CD4-positive, CD25-positive, alpha-beta regulatory T cell (primary cell): ENCODE measurements around the gene MAPK9. TPM values are rescaled to one million over a fixed set of nuclear protein-coding genes. Genes with fewer than 3 reads are reported as not detected.

Source experiments
- ATAC-seq, 2 donors: fragments of 150-1000 bp; cut with Tn5 transposase; one replicate each; pipeline ENCODE4 v1.10.0; 2021; ENCODE audit warnings: low read depth in 2 of 2, moderate number of reproducible peaks in 2 of 2, moderate library complexity in 1 of 2
- DNase-seq, 3 donors: peaks; one replicate each; pipeline versions ENCODE4 v3.0.0 to v3.0.0-alpha.2; 2012 to 2022; ENCODE audit warnings: mixed read lengths in 1 of 3
- H3K27ac ChIP-seq: one replicate; pipeline ENCODE4 v1.7.0; 2013; ENCODE audit warnings: mild to moderate bottlenecking, low read length; ENCODE audit not compliant: insufficient read depth, poor library complexity, severe bottlenecking
- H3K27me3 ChIP-seq: one replicate; pipeline ENCODE4 v1.7.0; 2013; ENCODE audit warnings: low read length; ENCODE audit not compliant: control insufficient read depth, insufficient read depth
- H3K36me3 ChIP-seq: one replicate; pipeline ENCODE4 v1.7.0; 2013; ENCODE audit warnings: mild to moderate bottlenecking, low read length, moderate library complexity; ENCODE audit not compliant: control insufficient read depth, insufficient read depth
- H3K4me1 ChIP-seq: 2 replicates; pipeline ENCODE4 v1.7.0; 2013; ENCODE audit warnings: mild to moderate bottlenecking, low read length; ENCODE audit not compliant: insufficient read depth, control insufficient read depth, poor library complexity, severe bottlenecking
- H3K4me3 ChIP-seq: one replicate; pipeline ENCODE4 v1.7.0; 2013; ENCODE audit warnings: low read depth, mild to moderate bottlenecking, low read length, moderate library complexity
- H3K9me3 ChIP-seq, 2 experiments: 1 replicate in 1 of 2; 2 replicates in 1 of 2; pipeline ENCODE4 v1.7.0; 2013; ENCODE audit warnings: low read length in 2 of 2, mild to moderate bottlenecking in 1 of 2, moderate library complexity in 1 of 2; ENCODE audit not compliant: control insufficient read depth in 2 of 2
- H3K27ac Mint-ChIP-seq, 3 donors: one replicate each; pipeline ENCODE4 v1.8.0; 2020 to 2022; ENCODE audit warnings: mild to moderate bottlenecking in 3 of 3, mixed read lengths in 3 of 3, moderate library complexity in 2 of 3
- H3K27me3 Mint-ChIP-seq: one replicate; pipeline ENCODE4 v1.8.0; 2022; ENCODE audit warnings: mild to moderate bottlenecking, mixed read lengths
- H3K36me3 Mint-ChIP-seq: one replicate; pipeline ENCODE4 v1.8.0; 2020; ENCODE audit warnings: mixed read lengths
- H3K4me1 Mint-ChIP-seq, 4 donors: one replicate each; pipeline ENCODE4 v1.8.0; 2020 to 2022; ENCODE audit warnings: mixed read lengths in 4 of 4, mild to moderate bottlenecking in 1 of 4
- H3K4me3 Mint-ChIP-seq, 4 donors: one replicate each; pipeline ENCODE4 v1.8.0; 2020 to 2022; ENCODE audit warnings: mild to moderate bottlenecking in 4 of 4, mixed read lengths in 4 of 4, moderate library complexity in 3 of 4
- H3K9me3 Mint-ChIP-seq, 7 donors: one replicate each; pipeline ENCODE4 v1.8.0; 2020 to 2022; ENCODE audit warnings: mixed read lengths in 7 of 7, mild to moderate bottlenecking in 3 of 7, moderate library complexity in 2 of 7
- polyA plus RNA-seq, 4 donors: library from polyadenylated mRNA; unstranded; fragments of 300-500 nt; fragmentation: Illumina TruSeq; gene quantifications; one replicate each; pipeline ENCODE4 v1.2.3, GENCODE V29; 2021
- total RNA-seq: library from RNA; stranded (reverse); gene quantifications from one replicate; pipeline ENCODE4 v1.2.3, GENCODE V29; 2022

The MAPK9 gene
- total and polyA plus RNA-seq, 5 donors from 2014 or later, result 18.5 to 35.4 (median 23.1) TPM

GRCh38 chr5:180194410-180195345 lies 97.2 kb downstream of the MAPK9 start:
- Mint-ChIP-seq H3K4me1 (no peaks in the 10 kb centered on the region), H3K27me3 (peaks cover 2% of the 10 kb centered on the region), H3K4me3 (no peak overlapping the region), H3K27ac (no peak overlapping the region), H3K36me3 (no peaks in the 10 kb centered on the region), H3K9me3 (peaks cover 0 to 3% (median 0%) of the 10 kb centered on the region in 7 donors)
- Histone ChIP-seq H3K4me3 (no peak overlapping the region), H3K36me3 (no peaks in the 10 kb centered on the region), H3K9me3 (no peaks in the 10 kb centered on the region), H3K4me1 (no peaks in the 10 kb centered on the region), H3K27me3 (no peaks in the 10 kb centered on the region), H3K27ac (no peak overlapping the region)
- ATAC-seq (no peak), DNase-seq (no peak)

DNA sequence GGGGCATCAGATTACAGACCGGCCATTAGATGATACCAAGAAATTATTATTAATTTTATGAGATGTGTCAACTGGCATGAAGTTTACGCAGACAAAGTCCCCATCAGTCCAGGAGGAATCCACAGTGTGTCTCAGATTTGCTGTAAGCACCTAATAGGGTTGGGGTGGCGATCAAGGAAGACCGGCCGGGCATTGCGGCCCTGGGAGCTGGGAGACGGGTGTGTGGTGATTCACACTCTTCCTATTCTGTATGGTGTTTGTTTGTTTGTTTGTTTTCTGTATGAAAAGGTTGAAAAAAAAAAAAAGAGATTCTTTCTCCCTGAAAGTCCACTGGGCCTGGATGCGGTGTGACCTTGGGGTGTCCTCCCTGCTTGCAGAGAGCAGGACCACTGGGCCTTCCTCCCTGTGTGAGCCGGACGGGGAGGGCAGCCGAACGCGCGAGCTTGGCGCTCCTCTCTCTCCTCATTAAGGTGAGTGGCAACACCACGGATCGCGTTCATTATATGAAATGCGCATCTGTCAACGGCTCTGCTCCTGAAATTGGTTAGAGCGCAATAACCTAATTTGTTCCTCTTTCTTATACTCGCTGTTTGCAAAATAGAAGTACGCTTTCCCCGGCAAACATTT lies 98.0 kb downstream of the MAPK9 start:
- Mint-ChIP-seq H3K27ac (no peak overlapping the region), H3K4me3 (no peak overlapping the region), H3K36me3 (no peaks in the 10 kb centered on the region), H3K4me1 (no peaks in the 10 kb centered on the region), H3K27me3 (no peaks in the 10 kb centered on the region), H3K9me3 (peaks cover 0 to 3% (median 0%) of the 10 kb centered on the region in 7 donors)
- no peak for ATAC-seq
- no peak for DNase-seq
- Histone ChIP-seq H3K36me3 (no peaks in the 10 kb centered on the region), H3K9me3 (no peaks in the 10 kb centered on the region), H3K27me3 (no peaks in the 10 kb centered on the region), H3K27ac (no peak overlapping the region), H3K4me1 (no peaks in the 10 kb centered on the region), H3K4me3 (no peak overlapping the region)

GRCh38 chr5:180191716-180192115 lies 100.2 kb downstream of the MAPK9 start:
- H3K9me3 Mint-ChIP-seq, result peaks cover 0 to 5% (median 0%) of the 10 kb centered on the region in 7 donors
- Histone ChIP-seq H3K9me3 (no peaks in the 10 kb centered on the region), H3K27ac (no peak overlapping the region), H3K4me3 (no peak overlapping the region), H3K36me3 (no peaks in the 10 kb centered on the region), H3K27me3 (no peaks in the 10 kb centered on the region), H3K4me1 (no peaks in the 10 kb centered on the region)
- H3K36me3 Mint-ChIP-seq, result no peaks in the 10 kb centered on the region
- H3K27ac Mint-ChIP-seq, result no peak overlapping the region
- ATAC-seq (no peak), DNase-seq (no peak)
- H3K27me3 Mint-ChIP-seq, result peaks cover 7% of the 10 kb centered on the region
- no peaks in the 10 kb centered on the region for H3K4me1 Mint-ChIP-seq
- no peak overlapping the region for H3K4me3 Mint-ChIP-seq

DNA sequence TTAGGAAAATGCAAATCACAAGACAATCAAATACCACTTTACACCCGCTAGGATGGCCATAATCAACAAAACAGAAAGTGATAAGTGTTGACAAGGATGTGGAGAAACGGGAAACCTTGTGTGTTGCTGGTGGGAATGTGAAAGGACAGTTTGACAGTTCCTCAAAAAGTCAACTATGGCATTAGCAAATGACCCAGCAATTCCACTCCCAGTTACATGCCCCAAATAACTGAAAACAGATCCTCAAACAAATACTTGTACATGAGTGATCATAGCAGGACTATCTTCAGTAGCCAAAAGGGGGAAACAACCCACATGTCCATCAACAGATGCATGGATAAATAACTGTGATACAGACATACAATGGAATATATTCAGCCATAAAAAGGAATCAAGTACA lies 104.1 kb downstream of the MAPK9 start:
- Mint-ChIP-seq H3K4me1 (no peaks in the 10 kb centered on the region), H3K27me3 (peaks cover 7% of the 10 kb centered on the region), H3K36me3 (no peaks in the 10 kb centered on the region), H3K27ac (no peak overlapping the region), H3K4me3 (no peak overlapping the region), H3K9me3 (peaks cover 0 to 10% (median 0%) of the 10 kb centered on the region in 7 donors)
- ATAC-seq, result no peak
- H3K4me1 ChIP-seq, result no peaks in the 10 kb centered on the region
- H3K36me3 ChIP-seq, result no peaks in the 10 kb centered on the region
- H3K27me3 ChIP-seq, result no peaks in the 10 kb centered on the region
- no peak overlapping the region for H3K27ac ChIP-seq
- no peak overlapping the region for H3K4me3 ChIP-seq
- H3K9me3 ChIP-seq, result no peaks in the 10 kb centered on the region
- no peak for DNase-seq

Other genes starting within 250 kb of the MAPK9 start
- gene RNF130, start 220.3 kb downstream of the MAPK9 start, total RNA-seq, result 4.2 TPM
- gene RNF130, start 220.3 kb downstream of the MAPK9 start, polyA plus RNA-seq, result 10 to 100 TPM in 1 of 4 donors, 1 to 10 TPM in 3; 3.5 to 10.9 (median 6.8) TPM
- not detected for gene RASGEF1C, start 82.9 kb downstream of the MAPK9 start, total RNA-seq
- not detected for gene RASGEF1C, start 82.9 kb downstream of the MAPK9 start, polyA plus RNA-seq
- not detected for gene GFPT2, start 61.3 kb upstream of the MAPK9 start, total RNA-seq
- under 1 TPM in 1 of 4 donors, not detected in 3; 0.16 TPM for gene GFPT2, start 61.3 kb upstream of the MAPK9 start, polyA plus RNA-seq
- 22.8 TPM for gene CNOT6, start 202.3 kb upstream of the MAPK9 start, total RNA-seq
- gene CNOT6, start 202.3 kb upstream of the MAPK9 start, polyA plus RNA-seq, result 10 to 100 TPM in 1 of 4 donors, 1 to 10 TPM in 3; 7.6 to 11.2 (median 8.8) TPM